GM21447 (cell line): ENCODE results near the gene USP14.
"Not testable (repeated sequence)": the region's sequence is repeated elsewhere in the genome, so short reads cannot be mapped to it uniquely, and the experiment has no call there.

ENCODE experiments used
- ATAC-seq: cut with Tn5 transposase; IDR thresholded peaks from one replicate; pipeline ENCODE4 v1.9.1; 2021; ENCODE audit not compliant: unreplicated experiment

The USP14 gene

DNA sequence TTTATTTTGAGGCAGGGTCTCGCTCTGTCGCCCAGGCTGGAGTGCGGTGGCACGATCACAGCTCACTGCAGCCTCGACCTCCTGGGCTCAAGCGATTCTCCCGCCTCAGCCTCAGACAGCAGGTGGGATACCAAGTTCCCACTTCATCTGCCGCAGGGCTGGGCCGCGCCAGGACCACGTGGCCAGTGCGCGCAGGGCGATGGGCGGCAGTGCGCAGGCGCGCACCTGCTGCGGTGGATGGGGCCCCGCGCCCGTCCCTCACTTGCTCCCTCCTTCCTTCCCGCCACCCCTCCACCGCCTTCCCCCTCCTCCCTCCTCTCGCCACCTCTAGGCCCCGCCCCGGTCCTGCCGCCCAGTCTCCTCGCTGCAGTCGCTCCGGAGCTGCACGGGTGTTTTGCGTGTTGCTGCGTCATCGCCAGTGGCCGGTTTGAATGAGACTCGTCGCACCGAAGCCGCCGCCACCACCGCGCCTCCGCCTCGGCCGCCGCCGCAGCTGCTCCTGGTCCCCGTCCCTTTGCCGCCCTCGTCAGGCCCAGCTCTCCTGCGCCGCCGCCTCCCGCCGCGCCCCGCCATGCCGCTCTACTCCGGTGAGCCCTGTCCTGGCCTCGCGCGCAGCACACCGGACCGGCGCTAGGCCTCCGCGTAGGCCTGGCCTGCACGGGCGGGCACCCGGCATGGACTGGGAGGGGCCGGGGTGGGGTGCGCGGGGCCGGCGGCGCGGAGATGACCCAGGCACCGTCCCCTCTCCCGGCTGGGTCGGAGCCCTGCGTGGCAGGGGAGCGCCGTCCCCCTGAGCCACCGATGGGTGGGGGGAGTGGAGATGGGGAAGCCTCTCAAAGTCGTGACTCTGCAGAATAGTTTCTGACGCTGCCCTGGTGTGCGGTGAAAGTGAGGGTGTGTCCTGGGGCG lies at the start of gene USP14:
USP14 (plus strand) TSS at position 430 of the 909 bp plus-strand sequence; CDS start at position 572, 142 bp downstream.
- peak; percentile 93 for ATAC-seq

DNA sequence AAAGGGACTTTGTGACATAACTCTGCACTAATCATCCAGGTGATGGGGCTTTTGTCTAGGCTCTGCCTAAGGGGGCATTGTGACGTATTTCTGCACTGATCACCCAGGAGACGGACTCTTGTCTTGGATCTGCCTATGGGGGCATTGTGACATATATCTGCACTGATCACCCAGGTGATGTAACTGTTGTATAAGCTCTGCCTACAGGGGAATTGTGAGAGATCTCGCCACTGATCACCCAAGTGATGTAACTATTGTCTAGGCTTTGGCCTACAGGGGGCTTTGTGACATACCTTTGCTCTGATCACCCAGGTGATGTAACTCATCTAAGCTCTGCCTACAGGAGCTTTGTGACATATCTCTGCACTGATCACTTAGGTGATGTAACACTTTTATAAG lies 49.7 kb upstream of the USP14 start:
- peak; percentile 7 for ATAC-seq

DNA sequence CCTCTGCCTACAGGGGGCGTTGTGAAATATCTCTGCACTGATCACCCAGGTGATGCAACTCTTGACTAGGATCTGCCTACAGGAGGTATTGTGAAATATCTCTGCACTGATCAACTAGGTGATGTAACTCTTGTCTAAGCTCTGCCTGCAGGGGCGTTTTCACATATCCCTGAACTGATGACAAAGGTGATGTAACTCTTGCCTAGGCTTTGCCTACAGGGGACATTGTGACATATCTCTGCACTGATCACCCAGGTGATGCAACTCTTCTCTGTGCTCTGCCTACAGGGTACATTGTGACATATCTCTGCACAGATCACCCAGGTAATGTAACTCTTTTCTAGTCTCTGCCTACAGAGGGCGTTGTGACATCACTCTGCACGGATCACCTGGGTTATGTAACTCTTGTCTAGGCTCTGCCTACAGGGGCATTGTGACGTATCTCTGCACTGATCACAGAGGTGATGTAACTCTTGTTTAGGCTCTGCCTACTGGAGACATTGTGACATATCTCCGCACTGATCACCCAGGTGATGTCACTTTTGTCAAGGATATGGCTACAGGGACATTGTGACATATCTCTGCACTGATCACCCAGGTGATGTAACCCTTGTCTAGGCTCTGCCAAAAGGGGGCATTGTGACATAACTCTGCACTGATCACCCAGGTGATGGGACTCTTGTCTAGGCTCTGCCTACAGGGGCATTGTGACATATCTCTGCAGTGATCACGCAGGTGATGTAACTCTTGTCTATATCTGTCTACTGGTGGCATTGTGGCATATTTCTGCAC lies 49.0 kb upstream of the USP14 start:
- not testable (repeated sequence) for ATAC-seq

DNA sequence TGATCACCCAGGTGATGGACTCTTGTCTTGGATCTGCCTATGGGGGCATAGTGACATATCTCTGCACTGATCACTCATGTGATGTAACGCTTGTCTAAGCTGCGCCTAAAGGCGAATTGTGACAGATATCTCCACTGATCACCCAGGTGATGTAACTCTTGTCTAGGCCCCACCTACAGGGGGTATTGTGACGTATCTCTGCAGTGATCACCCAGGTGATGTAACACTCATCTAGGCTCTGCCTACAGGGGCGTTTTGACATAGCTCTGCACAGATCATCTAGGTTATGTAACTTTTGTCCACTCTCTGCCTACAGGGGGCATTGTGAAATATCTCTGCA lies 48.5 kb upstream of the USP14 start:
- not testable (repeated sequence) for ATAC-seq

DNA sequence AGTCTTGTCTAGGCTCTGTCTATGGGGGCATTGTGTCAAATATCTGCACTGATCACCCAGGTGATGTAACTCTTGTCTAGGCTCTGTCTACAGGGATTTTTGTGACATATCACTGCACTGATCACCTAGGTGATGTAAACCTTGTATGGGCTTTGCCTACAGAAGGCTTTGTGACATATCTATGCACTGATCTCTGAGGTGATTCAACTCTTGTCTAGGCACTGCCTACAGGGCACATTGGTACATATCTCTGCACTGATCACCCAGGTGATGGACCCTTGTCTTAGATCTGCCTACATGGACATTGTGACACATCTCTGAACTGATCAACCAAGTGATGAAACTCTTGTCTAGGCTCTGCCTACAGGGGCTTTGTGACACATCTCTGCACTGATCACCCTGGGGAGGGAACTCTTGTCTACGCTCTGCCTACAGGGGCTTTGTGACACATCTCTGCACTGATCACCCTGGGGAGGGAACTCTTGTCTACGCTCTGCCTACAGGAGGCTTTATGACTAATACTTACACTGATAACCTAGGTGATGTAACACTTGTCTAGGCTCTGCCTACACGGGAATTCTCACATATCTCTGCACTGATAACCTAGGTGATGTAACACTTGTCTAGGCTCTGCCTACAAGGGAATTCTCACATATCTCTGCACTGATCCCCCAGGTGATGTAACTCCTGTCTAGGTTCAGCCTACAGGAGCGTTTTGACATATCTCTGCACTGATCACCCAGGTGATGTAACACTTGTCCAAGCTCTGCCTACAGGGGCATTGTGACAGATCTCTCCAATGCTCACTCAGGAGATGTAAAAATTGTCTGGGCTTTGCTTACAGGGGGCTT lies 47.8 kb upstream of the USP14 start:
- not testable (repeated sequence) for ATAC-seq

DNA sequence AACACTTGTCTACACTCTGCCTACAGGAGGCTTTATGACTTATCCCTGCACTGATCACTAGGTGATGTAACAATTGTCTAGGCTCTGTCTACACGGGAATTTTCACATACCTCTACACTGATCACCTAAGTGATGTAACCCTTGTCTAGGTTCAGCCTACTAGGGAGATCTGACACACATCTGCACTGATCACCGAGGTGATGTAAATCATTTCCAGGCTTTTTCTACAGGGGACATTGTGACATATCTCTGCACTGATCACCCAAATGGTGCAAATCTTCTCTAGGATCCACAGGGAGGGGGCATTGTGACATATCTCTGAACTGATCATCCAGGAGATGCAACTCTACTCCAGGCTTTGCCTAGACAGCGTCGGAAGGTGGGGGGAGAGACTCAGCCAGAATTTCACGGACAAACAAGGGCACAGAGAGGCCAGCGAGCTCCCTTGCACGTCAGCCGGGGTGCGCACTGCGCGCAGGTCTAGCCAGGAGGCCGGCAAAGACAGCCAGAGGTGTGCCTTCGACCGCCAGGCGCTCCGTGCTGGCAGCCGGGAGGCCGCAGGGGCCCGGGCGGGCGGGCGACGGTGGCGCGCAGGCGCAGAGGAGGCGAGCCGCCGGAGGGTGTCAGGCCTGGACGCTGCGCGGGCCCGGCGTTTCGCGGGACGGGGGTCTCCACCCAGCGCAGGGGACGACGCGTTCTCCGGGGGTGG lies 46.9 kb upstream of the USP14 start:
- no peak for ATAC-seq

DNA sequence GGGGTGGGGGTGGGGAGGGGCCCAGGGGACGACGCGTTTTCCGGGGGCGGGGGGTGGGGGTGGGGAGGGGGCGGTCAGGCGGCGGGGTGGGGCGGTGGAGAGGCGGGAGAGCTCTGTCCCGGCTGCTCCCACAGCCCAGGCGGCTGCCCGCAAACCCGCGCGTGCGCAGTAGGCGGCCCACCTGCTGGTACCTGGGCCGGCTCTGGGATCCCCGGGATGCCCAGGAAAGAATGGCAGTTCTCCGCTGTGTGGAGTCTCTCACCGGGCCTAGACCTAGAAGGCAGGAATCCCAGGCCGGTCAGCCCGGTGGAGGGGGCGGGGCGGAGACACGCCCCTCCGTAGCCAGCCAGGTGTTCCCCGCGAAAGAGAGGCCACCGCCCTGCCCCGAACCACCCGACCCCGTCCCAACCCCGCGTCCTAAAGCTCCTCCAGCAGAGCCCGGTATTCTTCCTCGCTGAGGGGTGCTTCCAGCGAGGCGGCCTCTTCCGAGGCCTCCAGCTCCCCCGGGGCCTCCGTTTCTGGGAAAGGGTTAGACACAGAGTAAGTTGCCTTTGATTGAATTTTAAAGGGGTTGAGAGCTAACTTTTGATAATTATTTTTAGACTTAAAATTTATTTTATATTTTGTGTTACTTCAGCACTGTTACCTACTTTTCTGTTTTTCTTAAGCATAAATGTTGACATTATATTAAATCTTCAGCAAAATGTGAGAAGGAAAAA lies 46.2 kb upstream of the USP14 start:
- ATAC-seq, result not testable (repeated sequence)

DNA sequence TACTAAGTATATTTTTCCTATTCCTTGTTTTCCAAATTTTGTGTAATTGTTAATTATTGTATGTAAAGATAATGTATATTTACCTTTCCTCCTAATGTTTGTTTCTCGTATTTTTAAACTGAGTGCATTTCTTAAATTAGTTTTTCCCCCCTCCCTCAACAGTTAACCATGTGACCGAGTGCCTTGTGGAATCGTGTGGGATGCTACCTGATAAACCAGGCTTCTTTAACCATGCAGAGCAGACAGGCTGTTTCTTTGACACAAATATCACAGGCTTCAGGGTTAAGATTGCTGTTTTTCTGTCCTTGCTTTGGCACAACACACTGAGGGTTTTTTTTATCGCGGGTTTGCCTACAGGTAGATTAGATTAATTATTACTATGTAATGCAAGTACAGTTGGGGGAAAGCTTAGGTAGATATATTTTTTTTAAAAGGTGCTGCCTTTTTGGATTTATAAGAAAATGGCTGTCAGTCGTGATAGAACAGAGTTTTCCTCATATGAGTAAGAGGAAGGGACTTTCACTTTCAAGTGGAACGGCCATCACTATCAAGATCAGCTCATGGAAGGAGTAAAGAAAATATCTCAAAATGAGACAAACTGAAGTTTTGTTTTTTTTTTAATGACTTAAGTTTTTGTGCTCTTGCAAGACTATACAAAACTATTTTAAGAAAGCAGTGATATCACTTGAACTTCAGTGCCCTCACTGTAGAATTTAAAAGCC lies 37.7 kb upstream of the USP14 start:
- not testable (repeated sequence) for ATAC-seq

DNA sequence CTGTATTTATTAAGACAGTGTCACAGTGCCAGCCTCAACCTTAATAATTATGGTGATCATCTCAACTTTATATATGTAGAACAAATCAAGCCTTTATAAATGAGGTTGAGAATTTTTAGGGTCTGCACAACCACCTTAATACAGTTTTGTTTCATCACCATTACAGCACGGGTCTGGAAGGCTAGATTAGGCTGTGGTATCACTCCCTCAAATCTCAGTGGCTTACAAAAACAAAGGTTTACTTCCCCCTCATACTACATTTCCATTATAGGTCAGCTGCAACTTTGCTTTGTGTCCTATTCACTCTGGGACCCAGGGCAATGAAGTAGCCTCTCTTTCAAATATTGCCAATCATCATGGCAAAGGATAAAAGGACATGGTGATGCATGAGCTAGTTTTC lies 23.3 kb upstream of the USP14 start:
- ATAC-seq, result no peak

DNA sequence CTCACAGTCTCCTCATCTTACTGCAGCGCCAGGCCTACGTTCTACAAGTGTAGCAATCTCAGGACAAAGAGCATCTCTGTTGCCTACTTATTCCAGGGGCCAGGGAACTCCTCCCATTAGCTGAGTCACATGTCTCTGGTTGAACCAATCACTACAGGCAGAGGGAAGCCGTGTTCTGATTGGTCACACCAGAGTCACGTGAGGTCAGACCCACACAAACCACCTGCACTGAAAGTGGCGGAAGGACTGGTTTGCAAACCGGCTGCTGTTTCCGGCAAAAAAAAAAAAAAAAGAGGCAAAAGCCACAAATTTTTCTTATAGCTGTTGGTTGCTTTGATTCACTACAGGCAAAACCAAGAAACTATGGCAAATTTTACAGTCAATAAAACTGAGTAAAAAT lies 21.9 kb upstream of the USP14 start:
- ATAC-seq, result no peak

DNA sequence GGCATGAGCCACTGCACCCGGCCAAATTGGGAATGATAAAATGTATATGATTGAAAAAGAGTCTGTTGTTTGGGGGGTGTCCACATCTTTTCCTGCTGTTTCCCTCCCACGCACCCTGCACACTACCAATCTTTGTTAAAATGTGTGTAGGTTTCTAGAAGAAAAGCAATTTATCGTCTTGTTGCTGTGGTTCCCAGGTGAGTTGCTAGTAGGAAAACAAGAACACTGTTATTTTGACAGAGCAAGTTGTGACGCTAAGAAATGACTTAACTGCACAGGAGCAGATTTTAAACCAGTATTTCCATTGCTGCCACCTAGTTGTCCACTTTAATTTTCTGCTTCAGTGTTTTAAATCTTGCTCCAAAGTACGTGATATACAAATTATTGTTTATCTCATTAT lies 21.0 kb upstream of the USP14 start:
- ATAC-seq, result no peak

DNA sequence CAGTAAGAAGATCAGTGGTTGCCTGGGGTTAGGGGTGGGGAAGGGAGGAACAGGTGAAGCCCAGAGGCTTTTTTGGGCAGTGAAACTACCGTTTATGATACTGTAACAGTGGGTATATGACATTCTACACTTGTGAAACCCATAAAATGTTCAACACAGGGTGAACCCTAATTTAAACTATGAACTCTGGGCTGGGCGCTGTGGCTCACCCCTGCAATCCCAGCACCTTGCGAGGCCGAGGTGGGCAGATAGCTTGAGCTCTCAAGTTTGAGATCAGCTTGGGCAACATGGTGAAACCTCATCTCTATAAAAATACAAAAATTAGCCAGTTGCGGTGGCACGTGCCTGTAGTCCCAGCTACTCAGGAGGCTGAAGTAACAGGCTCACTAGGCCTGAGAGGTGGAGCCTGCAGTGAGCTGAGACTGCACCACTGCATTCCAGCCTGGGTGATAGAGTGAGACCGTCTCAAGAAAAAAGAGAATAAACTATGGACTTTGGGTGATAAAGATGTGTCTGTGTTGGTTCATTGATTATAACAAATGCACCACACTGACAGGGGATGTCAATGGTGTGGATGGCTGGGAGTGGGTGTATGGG lies 17.6 kb upstream of the USP14 start:
- no peak for ATAC-seq

DNA sequence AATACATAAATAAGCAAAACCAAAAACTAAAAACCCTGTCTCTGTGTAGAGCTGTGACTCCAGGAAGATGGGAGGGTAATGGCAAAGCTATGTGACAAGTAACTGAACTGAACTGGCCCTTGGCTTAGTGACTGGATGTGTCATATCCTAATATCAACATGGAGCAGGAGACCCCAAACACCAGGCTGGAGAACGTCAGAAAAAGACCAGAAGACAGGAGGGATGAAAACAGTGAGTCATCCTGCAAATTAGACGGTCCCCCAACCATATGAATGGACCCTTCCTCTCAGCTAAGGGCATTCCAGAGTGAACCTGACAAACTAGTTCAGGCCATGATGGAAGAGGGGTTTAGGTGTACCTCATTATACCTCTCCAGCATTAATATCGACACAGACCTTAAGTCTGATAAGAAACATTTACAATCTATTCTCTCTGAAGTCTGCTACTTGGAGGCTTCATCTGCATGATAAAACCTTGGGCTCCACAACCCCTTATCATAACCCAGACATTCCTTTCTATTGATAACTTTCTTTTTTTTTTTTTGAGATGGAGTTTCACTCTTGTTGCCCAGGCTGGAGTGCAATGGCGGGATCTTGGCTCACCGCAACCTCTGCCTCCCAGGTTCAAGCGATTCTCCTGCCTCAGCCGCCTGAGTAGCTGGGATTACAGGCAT lies 15.6 kb upstream of the USP14 start:
- not testable (repeated sequence) for ATAC-seq

DNA sequence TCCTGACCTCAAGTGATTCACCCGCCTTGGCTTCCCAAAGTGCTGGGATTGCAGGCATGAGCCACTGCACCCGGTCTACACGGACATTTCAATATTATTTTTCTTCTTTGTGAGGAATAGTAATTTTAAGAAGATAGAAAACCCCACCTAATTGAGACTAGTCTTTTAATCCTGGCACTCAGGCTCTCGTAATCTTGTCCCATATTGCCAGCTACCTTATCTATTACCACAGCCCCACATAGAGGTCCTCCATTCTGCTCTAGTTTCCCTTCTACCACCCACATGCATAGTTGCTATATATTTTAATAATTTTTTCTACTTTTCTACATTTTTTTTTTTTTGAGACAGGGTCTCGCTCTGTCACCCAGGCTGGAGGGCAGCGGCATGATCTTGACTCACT lies 9.5 kb upstream of the USP14 start:
- no peak for ATAC-seq

DNA sequence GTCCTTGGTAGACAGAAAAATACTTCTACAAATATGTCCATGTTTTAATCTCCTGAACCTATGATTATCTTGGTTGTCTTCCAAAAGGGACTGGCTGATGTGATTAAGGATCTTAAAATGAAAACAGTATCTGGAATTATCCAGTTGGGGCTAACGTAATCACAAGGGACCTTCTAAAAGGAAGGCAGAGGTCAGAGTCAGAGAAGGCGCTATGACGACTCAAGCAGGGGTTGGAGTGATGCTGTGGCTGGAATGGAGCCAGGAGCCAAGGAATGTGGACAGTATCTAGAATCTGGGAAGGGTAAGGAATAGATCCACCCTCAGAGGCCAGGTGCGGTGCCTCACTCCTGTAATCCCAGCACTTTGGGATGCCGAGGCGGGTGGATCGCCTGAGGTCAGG lies 4.2 kb upstream of the USP14 start:
- no peak for ATAC-seq

DNA sequence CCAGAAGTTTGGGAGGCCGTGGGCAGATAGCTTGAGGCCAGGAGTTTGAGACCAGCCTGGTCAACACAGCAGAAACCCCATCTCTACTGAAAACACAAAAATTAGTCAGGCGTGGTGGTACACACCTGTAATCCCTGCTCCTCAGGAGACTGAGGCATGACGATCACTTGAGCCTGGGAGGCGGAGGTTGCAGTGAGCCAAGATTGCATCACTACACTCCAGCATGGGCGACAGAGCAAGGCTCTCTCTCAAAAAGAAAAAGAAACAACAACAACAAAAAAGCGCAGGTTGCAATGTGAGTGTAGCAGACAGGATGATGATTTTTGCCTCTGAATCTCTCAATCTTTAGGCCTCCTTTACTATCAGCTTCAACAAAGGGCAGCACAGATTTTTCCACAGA lies 2.7 kb upstream of the USP14 start:
- ATAC-seq, result no peak

DNA sequence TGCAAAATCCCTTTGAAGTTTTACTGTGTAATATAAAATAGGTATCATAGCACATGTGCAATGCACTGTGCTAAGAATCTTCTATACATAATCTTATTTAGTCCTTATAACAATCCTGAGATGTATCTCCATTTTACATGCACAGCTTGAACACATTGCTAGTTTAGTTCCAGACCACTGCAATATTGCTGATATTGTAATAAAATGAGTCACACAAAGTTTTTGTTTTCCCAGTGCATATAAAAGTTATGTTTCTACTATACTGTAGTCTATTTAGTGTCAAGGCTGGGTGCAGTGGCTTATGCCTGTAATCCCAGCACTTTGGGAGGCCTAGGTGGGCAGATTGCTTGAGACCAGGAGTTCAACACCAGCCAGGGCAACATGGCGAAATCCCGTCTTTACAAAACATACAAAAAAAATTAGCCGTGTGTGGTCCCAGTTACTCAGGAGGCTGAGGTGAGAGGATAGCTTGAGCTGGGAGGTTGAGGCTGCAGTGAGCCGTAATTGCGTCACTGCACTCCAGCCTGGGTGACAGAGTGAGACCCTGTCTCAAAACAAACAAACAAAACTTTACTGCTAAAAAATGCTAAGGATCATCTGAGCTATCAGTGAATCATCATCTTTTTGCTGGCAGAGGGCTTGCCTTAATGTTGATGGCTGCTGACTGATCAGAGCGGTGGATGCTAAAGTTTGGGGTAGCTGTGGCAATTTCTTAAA lies 1.7 kb upstream of the USP14 start:
- no peak for ATAC-seq
